NT2/D1 (cell line): ENCODE data around the gene RPS6KA5.

Source experiments
- SUZ12 ChIP-seq: IDR thresholded peaks from 2 replicates; pipeline ENCODE4 v1.6.1; 2011; ENCODE audit not compliant: insufficient read length, insufficient read depth; ENCODE audit errors: extremely low read depth
- YY1 ChIP-seq: IDR thresholded peaks from 2 replicates; pipeline ENCODE4 v1.6.1; 2011; ENCODE audit not compliant: insufficient read length, insufficient read depth

DNA sequence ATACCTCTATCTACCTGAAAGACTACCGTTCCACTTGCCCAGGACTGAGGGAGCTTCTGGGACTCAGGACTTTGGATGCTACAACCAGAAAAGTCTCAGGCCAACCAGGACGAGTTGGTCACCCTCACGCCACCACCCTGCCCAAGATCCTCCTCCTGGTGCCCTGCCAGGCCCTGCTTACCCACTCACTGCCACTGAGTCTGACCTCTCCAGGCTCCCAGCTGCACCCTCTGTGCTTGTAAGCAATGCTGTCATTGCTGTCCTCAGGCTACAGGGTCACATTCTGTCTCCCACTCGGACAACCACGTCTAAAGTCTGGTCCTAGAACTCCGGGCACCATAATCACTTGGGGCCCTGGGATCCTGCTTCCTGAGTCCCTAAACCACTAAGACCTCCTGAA is 253.4 kb downstream of the RPS6KA5 start:
- TF ChIP-seq YY1, result no peak
- no peak for TF ChIP-seq SUZ12
